ENCODE measurements around the gene LRAT.

Gene LRAT

DNA sequence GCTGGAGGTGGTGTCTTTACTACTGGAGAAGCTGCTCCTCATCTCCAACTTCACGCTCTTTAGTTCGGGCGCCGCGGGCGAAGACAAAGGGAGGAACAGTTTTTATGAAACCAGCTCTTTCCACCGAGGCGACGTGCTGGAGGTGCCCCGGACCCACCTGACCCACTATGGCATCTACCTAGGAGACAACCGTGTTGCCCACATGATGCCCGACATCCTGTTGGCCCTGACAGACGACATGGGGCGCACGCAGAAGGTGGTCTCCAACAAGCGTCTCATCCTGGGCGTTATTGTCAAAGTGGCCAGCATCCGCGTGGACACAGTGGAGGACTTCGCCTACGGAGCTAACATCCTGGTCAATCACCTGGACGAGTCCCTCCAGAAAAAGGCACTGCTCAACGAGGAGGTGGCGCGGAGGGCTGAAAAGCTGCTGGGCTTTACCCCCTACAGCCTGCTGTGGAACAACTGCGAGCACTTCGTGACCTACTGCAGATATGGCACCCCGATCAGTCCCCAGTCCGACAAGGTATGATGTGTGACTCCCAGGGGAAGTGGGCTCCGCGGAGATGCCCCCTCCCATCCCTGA is 634 bp downstream of the LRAT start:
- TF ChIP-seq CTCF (IDR thresholded peaks at IDR 0.05; ENCODE audit: insufficient read depth, low read depth, low read length, missing control alignments), result no peak
- no peak for DNase-seq (ENCODE audit: low read depth)
- no peak overlapping the region for H3K4me3 ChIP-seq (ENCODE audit: low read depth, low read length)

- H3K4me3 ChIP-seq (ENCODE audit: low read depth, low read length), result no peak overlapping the region
- no peak for TF ChIP-seq CTCF (IDR thresholded peaks at IDR 0.05; ENCODE audit: insufficient read depth, low read depth, low read length, missing control alignments)
- DNase-seq (ENCODE audit: low read depth), result no peak
Measured at GRCh38 chr4:154757713-154758112, 13.9 kb downstream of the LRAT start.

DNA sequence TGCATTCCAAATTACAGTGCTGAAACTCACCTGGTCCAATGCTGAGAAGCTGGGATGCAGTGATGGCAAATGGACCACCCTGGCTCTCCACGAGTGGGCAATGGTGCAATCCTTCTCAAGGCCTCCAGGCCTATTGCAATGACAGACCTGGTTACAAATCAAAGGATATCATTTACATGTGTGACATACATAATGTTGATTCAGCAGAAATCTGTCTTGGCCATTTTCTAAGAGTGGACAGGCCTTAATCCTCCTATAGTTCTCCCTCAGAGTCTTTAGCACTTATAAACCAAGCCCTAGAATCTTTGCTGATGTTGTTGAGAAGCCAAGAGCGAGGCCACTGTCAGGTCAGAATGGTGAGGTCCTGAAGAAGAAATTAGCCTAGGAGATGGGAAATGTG is 17.1 kb downstream of the LRAT start:
- no peak for TF ChIP-seq CTCF (IDR thresholded peaks at IDR 0.05; ENCODE audit: insufficient read depth, low read depth, low read length, missing control alignments)
- no peak overlapping the region for H3K4me3 ChIP-seq (ENCODE audit: low read depth, low read length)
- DNase-seq (ENCODE audit: low read depth), result no peak

GRCh38 chr4:154778264-154778663 is 34.5 kb downstream of the LRAT start:
- no peak for DNase-seq (ENCODE audit: low read depth)
- TF ChIP-seq CTCF (IDR thresholded peaks at IDR 0.05; ENCODE audit: insufficient read depth, low read depth, low read length, missing control alignments), result no peak
- no peak overlapping the region for H3K4me3 ChIP-seq (ENCODE audit: low read depth, low read length)

GRCh38 chr4:154779362-154779947 is 35.7 kb downstream of the LRAT start:
- no peak overlapping the region for H3K4me3 ChIP-seq (ENCODE audit: low read depth, low read length)
- peak; percentile 7 for DNase-seq (ENCODE audit: low read depth)
- TF ChIP-seq CTCF (IDR thresholded peaks at IDR 0.05; ENCODE audit: insufficient read depth, low read depth, low read length, missing control alignments), result peak; percentile 18

DNA sequence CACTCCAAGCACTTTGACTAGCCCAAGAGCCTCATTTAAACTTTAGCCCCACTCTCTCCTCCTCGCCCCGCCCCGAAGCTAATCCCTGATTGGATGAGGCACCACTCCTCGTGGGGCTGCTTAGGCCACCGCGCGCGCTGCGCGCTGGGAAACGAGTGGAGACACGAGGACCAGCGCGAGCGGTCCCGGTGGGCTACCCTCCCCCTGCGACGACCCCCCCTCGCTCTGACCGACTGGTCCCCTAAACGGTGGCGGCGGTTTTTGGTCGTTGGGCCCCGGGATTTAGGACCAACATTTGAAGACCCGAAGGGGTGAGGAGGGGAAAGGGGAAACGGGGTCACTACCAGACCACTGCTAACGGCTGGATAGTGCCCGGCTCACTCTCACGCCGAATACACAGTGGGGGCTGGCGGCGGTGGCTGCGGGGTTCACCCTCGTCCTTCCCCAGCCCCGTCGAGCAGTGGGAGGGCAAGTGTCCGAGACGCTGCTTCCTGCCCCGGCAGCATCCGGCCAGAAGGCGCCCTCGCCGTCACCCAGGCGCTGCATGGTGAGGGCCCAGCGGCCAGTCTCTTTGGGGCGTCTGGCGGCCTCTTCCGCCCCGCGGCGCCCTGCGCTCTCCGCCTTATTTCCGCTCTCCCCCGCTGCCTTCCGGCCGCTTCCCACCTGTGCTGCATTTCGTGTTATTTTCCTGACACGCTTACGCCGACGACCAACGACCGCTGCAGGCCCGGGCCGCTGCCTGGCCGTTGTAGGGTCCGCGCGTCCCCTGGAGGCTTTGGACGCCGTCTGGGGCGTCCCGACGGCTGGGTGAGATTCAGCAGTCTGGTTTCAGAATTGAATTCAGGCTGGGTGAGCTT is 37.6 kb downstream of the LRAT start, which contains the start of gene RBM46:
RBM46 (plus strand) TSS at position 147 of the 857 bp plus-strand sequence. CDS start 15,481 bp downstream, outside the sequence.
- H3K4me3 ChIP-seq (ENCODE audit: low read depth, low read length), result no peak within 1 kb of the TSS
- TF ChIP-seq CTCF (IDR thresholded peaks at IDR 0.05; ENCODE audit: insufficient read depth, low read depth, low read length, missing control alignments), result no peak
- no peak for DNase-seq (ENCODE audit: low read depth)
